ENCODE data around the gene CAMK4.
A peak's percentile ranks its signal among the peaks of the same experiment; 100 is the strongest.

CAMK4 gene

DNA sequence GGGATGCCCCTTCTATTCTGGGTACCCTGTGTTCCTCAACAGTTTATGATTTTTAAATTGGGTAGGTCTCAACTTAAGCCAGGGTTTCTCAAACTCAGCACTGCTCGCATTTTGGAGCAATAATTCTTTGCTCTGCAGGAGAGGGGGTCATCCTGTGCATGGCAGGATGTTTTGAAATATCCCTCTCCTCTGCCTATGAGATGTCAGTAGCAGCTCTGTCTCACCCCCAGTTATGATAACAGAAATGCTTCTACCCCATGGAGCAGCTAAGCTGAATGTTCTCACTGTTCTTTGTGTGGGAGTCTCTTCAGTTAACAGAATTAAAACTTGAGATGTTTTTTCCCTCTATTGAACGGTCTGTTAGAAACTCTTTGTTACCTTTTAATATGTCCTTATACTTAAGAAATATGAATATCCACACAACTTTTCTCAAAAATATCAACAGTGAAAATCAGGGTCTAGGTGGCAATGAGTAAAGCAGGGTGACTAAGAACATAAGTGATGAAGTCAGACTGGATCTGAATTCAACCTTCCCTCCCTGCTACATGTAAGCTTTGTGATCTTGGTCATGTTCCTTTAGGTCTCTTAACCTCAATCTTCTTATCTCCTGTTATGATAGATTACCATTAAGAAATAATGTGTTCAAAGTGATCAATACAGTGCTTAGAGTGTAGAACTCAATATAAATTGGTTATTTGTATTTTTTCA, 89.0 kb downstream of the CAMK4 start:
- no peak for DNase-seq (ENCODE audit: insufficient read length, low spot score)
- TF ChIP-seq POLR2A (IDR thresholded peaks at IDR 0.05; ENCODE audit: low read depth, low read length) (no peak), SPI1 (IDR thresholded peaks at IDR 0.05; ENCODE audit: low read depth, low read length) (no peak), POLR2AphosphoS5 (IDR thresholded peaks at IDR 0.05; ENCODE audit: low read depth, low read length) (no peak), PAX5 (IDR thresholded peaks at IDR 0.05; ENCODE audit: insufficient read depth, low read length, severe bottlenecking) (no peak), POU2F2 (IDR thresholded peaks at IDR 0.05; ENCODE audit: low read depth, low read length) (no peak), TAF1 (IDR thresholded peaks at IDR 0.05; ENCODE audit: low read depth, low read length) (no peak)
- FAIRE-seq: no peak

DNA sequence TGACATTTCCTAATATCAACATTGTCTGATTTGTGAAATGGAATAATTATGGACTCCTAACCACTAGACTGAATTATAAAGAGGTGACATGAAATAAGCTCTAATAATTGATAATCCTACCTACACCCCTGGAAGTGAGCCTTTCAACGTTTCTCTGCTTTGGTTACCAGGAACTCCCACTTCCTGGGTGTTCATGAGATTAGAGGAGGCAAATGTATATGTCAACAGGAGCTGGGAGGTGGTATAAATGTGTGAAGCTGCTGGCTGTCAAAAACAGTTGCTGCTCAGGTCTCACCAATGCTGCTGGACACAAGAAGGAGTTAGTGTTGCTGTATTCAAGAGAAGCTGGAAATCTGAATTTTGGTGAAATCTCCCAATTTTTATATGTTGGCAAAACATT, 96.8 kb downstream of the CAMK4 start:
- DNase-seq (ENCODE audit: insufficient read length, low spot score) (no peak), FAIRE-seq (no peak)
- TF ChIP-seq TAF1 (IDR thresholded peaks at IDR 0.05; ENCODE audit: low read depth, low read length): no peak
- TF ChIP-seq PAX5 (IDR thresholded peaks at IDR 0.05; ENCODE audit: insufficient read depth, low read length, severe bottlenecking): no peak
- no peak for TF ChIP-seq POU2F2 (IDR thresholded peaks at IDR 0.05; ENCODE audit: low read depth, low read length)
- TF ChIP-seq POLR2A (IDR thresholded peaks at IDR 0.05; ENCODE audit: low read depth, low read length): no peak
- TF ChIP-seq POLR2AphosphoS5 (IDR thresholded peaks at IDR 0.05; ENCODE audit: low read depth, low read length): no peak
- TF ChIP-seq SPI1 (IDR thresholded peaks at IDR 0.05; ENCODE audit: low read depth, low read length): no peak

DNA sequence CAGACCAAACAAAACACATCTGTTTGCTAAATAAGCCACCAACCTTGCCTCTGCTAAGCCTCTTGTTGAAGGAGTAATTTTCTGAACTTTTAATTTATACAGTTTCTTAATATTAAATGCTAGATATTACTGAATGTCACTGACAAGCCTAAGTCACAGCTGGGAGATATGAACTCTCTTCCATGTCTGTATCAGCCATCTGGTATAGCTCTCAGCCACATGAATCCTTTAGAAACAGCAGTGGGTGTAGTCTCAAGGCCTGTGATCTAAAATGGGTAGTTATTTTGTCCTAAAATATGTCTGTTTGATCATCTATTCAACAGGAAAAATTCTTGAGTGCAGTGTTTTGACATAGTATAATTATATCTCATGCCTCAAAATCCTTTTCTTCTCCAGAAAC, 97.2 kb downstream of the CAMK4 start:
- DNase-seq (ENCODE audit: insufficient read length, low spot score) (no peak), FAIRE-seq (no peak)
- TF ChIP-seq SPI1 (IDR thresholded peaks at IDR 0.05; ENCODE audit: low read depth, low read length) (no peak), PAX5 (IDR thresholded peaks at IDR 0.05; ENCODE audit: insufficient read depth, low read length, severe bottlenecking) (no peak), POU2F2 (IDR thresholded peaks at IDR 0.05; ENCODE audit: low read depth, low read length) (no peak), POLR2AphosphoS5 (IDR thresholded peaks at IDR 0.05; ENCODE audit: low read depth, low read length) (no peak), TAF1 (IDR thresholded peaks at IDR 0.05; ENCODE audit: low read depth, low read length) (no peak), POLR2A (IDR thresholded peaks at IDR 0.05; ENCODE audit: low read depth, low read length) (no peak)

GRCh38 chr5:111326551-111326950, 102.4 kb downstream of the CAMK4 start:
- FAIRE-seq (no peak), DNase-seq (ENCODE audit: insufficient read length, low spot score) (no peak)
- TF ChIP-seq PAX5 (IDR thresholded peaks at IDR 0.05; ENCODE audit: insufficient read depth, low read length, severe bottlenecking) (no peak), SPI1 (IDR thresholded peaks at IDR 0.05; ENCODE audit: low read depth, low read length) (no peak), TAF1 (IDR thresholded peaks at IDR 0.05; ENCODE audit: low read depth, low read length) (no peak), POLR2A (IDR thresholded peaks at IDR 0.05; ENCODE audit: low read depth, low read length) (no peak), POLR2AphosphoS5 (IDR thresholded peaks at IDR 0.05; ENCODE audit: low read depth, low read length) (no peak), POU2F2 (IDR thresholded peaks at IDR 0.05; ENCODE audit: low read depth, low read length) (no peak)

DNA sequence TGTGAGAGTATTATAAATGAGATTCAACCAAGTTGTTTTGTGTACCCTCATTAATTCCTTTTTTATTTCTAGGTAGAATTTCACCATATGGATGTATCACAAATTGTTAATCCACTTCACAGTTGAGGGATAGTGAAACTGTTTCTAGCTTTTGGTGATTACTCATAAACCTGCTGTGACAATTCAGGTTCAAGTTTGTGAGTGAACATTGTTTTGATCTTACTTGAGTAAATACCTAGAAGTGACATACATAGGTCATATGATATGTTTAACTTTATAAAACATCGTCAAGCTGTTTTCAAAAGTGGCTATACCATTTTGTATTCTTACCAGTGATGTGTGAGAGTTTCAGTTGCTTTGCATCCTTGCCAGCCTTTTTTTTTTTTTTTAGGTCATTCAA, 112.9 kb downstream of the CAMK4 start:
- no peak for TF ChIP-seq PAX5 (IDR thresholded peaks at IDR 0.05; ENCODE audit: insufficient read depth, low read length, severe bottlenecking)
- no peak for TF ChIP-seq POU2F2 (IDR thresholded peaks at IDR 0.05; ENCODE audit: low read depth, low read length)
- TF ChIP-seq TAF1 (IDR thresholded peaks at IDR 0.05; ENCODE audit: low read depth, low read length): no peak
- no peak for TF ChIP-seq SPI1 (IDR thresholded peaks at IDR 0.05; ENCODE audit: low read depth, low read length)
- TF ChIP-seq POLR2AphosphoS5 (IDR thresholded peaks at IDR 0.05; ENCODE audit: low read depth, low read length): no peak
- no peak for TF ChIP-seq POLR2A (IDR thresholded peaks at IDR 0.05; ENCODE audit: low read depth, low read length)
- no peak for DNase-seq (ENCODE audit: insufficient read length, low spot score)
- FAIRE-seq: peak; percentile 57

DNA sequence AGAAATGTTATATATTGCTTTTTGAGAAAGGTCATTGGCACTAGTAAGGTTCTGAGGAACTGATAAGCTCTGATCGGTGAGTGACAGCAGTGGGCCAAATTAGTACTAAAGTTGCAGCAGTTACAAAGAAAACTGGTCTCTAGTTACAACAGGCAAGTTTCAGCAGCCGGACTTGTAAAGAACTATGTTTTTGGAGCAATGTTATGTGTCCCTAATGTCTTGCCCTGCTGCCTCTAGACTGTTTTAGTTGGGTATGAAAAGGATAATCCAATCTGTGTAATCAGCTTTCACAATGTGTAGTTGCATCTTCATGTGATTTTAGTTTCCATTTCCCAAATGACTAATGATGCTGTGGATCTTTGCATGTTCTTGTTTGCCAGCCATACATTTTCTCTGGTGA, 113.5 kb downstream of the CAMK4 start:
- peak; percentile 43 for FAIRE-seq
- TF ChIP-seq POLR2A (IDR thresholded peaks at IDR 0.05; ENCODE audit: low read depth, low read length) (no peak), POLR2AphosphoS5 (IDR thresholded peaks at IDR 0.05; ENCODE audit: low read depth, low read length) (no peak), TAF1 (IDR thresholded peaks at IDR 0.05; ENCODE audit: low read depth, low read length) (no peak), POU2F2 (IDR thresholded peaks at IDR 0.05; ENCODE audit: low read depth, low read length) (no peak), SPI1 (IDR thresholded peaks at IDR 0.05; ENCODE audit: low read depth, low read length) (no peak), PAX5 (IDR thresholded peaks at IDR 0.05; ENCODE audit: insufficient read depth, low read length, severe bottlenecking) (no peak)
- DNase-seq (ENCODE audit: insufficient read length, low spot score): no peak

GRCh38 chr5:111345731-111346130, 121.5 kb downstream of the CAMK4 start:
- FAIRE-seq: no peak
- DNase-seq (ENCODE audit: insufficient read length, low spot score): no peak
- TF ChIP-seq PAX5 (IDR thresholded peaks at IDR 0.05; ENCODE audit: insufficient read depth, low read length, severe bottlenecking): no peak
- TF ChIP-seq POU2F2 (IDR thresholded peaks at IDR 0.05; ENCODE audit: low read depth, low read length): no peak
- no peak for TF ChIP-seq POLR2A (IDR thresholded peaks at IDR 0.05; ENCODE audit: low read depth, low read length)
- TF ChIP-seq POLR2AphosphoS5 (IDR thresholded peaks at IDR 0.05; ENCODE audit: low read depth, low read length): no peak
- no peak for TF ChIP-seq SPI1 (IDR thresholded peaks at IDR 0.05; ENCODE audit: low read depth, low read length)

GRCh38 chr5:111347021-111347420, 122.8 kb downstream of the CAMK4 start:
- TF ChIP-seq POLR2AphosphoS5 (IDR thresholded peaks at IDR 0.05; ENCODE audit: low read depth, low read length): no peak
- no peak for TF ChIP-seq TAF1 (IDR thresholded peaks at IDR 0.05; ENCODE audit: low read depth, low read length)
- no peak for TF ChIP-seq SPI1 (IDR thresholded peaks at IDR 0.05; ENCODE audit: low read depth, low read length)
- TF ChIP-seq POU2F2 (IDR thresholded peaks at IDR 0.05; ENCODE audit: low read depth, low read length): no peak
- no peak for TF ChIP-seq POLR2A (IDR thresholded peaks at IDR 0.05; ENCODE audit: low read depth, low read length)
- TF ChIP-seq PAX5 (IDR thresholded peaks at IDR 0.05; ENCODE audit: insufficient read depth, low read length, severe bottlenecking): no peak
- FAIRE-seq (no peak), DNase-seq (ENCODE audit: insufficient read length, low spot score) (no peak)

- TF ChIP-seq POLR2A (IDR thresholded peaks at IDR 0.05; ENCODE audit: low read depth, low read length): no peak
- no peak for TF ChIP-seq POU2F2 (IDR thresholded peaks at IDR 0.05; ENCODE audit: low read depth, low read length)
- no peak for TF ChIP-seq TAF1 (IDR thresholded peaks at IDR 0.05; ENCODE audit: low read depth, low read length)
- TF ChIP-seq PAX5 (IDR thresholded peaks at IDR 0.05; ENCODE audit: insufficient read depth, low read length, severe bottlenecking): no peak
- TF ChIP-seq SPI1 (IDR thresholded peaks at IDR 0.05; ENCODE audit: low read depth, low read length): no peak
- TF ChIP-seq POLR2AphosphoS5 (IDR thresholded peaks at IDR 0.05; ENCODE audit: low read depth, low read length): no peak
- FAIRE-seq: no peak
- no peak for DNase-seq (ENCODE audit: insufficient read length, low spot score)
Observed at GRCh38 chr5:111348661-111349329, 124.6 kb downstream of the CAMK4 start.

Data from GM12891 (cell line).